D721Med (cell line): ENCODE data around the gene DLGAP4.

Experiments
- DNase-seq: peaks from one replicate; pipeline ENCODE4 v3.0.0; 2011; ENCODE audit warnings: low spot score; ENCODE audit not compliant: insufficient read length
- FAIRE-seq: peaks from 2 replicates; lab custom pipeline; 2011; peaks lifted over from hg19 to GRCh38; lab: Jason Lieb, UNC
- TF ChIP-seq, protein P1 (sequence below): IDR thresholded peaks from 2 replicates; pipeline ENCODE4 v1.5.1; 2012; ENCODE audit warnings: mild to moderate bottlenecking, control low read depth; ENCODE audit not compliant: insufficient read depth; ENCODE audit errors: missing control alignments

Gene DLGAP4

DNA sequence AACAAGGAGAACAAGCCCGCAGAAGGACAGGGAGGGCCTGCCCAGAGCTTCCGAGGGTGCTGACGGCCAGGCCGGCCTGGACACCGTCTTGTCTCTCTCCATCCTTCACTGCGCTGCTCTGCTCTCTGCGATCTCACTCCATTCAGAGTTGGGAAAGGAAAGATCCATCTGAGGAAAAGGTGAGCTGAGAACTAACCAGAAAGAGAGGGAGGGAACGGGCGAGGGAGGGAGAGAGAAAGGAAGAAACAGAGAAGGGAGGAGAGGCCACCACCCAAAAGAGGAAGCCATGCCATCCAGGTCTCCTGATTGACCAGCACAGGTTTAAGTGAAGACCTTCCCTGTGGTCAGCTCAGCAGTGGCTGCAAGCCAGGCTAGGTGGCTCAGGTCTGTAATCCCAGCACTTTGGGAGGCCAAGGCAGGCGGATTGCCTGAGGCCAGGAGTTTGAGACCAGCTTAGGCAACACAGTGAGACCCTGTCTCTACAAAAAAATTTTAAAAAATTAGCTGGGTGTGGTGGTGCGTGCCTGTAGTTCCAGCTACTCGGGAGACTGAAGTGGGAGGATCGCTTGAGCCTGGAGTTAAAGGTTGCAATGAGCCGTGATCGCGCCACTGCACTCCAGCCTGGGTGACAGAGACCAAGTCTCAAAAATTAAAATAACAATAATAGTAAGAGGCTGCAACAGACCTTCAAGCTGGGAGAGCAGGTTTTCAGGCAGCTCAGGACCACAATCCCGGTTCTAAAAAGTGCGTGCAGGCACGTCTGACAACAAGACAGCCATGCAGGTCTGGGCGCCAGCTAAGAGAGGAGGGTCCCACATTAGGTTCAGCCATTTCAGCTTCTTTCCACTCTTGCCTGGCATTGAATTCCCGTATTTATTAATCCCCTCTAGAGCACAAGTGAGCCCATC lies 34.2 kb upstream of the DLGAP4 start:
- no peak for FAIRE-seq
- no peak for DNase-seq
- TF ChIP-seq, protein P1, sequence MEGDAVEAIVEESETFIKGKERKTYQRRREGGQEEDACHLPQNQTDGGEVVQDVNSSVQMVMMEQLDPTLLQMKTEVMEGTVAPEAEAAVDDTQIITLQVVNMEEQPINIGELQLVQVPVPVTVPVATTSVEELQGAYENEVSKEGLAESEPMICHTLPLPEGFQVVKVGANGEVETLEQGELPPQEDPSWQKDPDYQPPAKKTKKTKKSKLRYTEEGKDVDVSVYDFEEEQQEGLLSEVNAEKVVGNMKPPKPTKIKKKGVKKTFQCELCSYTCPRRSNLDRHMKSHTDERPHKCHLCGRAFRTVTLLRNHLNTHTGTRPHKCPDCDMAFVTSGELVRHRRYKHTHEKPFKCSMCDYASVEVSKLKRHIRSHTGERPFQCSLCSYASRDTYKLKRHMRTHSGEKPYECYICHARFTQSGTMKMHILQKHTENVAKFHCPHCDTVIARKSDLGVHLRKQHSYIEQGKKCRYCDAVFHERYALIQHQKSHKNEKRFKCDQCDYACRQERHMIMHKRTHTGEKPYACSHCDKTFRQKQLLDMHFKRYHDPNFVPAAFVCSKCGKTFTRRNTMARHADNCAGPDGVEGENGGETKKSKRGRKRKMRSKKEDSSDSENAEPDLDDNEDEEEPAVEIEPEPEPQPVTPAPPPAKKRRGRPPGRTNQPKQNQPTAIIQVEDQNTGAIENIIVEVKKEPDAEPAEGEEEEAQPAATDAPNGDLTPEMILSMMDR, result no peak

GRCh38 chr20:36272547-36273220 lies 33.5 kb upstream of the DLGAP4 start:
- TF ChIP-seq, protein P1, result no peak
- no peak for FAIRE-seq
- no peak for DNase-seq

GRCh38 chr20:36273414-36274180 lies 32.5 kb upstream of the DLGAP4 start:
- TF ChIP-seq, protein P1, result no peak
- DNase-seq, result no peak
- FAIRE-seq, result no peak

DNA sequence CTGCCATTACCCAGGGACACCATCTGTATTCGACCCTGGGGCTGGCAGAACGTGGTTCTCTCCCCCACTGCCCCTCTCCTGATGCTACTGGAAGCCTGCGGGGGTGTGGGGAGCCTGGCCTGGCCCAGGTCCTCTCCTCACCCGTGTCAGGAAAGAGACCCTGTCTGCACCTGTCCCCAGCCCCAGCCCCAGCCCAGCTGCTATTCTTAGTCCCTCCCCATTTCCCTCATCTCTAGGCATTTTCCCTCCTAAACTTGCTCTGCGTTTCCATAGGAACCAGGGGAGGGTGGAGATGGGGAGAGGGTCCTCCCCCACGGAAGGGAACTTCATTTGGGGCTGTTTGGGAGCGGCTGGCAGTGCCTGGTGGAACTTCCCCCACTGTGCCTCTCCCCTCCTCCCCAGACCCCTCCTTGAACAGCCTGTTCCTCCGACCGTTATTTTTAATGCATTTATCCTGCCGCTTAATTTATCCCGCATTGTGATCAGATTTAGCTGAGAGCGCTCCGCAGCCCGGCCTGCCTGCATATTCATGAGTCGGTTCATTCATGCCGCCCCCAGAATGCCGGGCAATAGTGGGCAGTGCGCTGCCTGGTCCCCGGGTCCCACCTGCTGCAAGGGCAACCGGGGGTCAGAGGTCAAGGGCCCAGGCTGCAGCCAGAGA lies 31.8 kb upstream of the DLGAP4 start:
- TF ChIP-seq, protein P1, result no peak
- FAIRE-seq (no peak), DNase-seq (no peak)

DNA sequence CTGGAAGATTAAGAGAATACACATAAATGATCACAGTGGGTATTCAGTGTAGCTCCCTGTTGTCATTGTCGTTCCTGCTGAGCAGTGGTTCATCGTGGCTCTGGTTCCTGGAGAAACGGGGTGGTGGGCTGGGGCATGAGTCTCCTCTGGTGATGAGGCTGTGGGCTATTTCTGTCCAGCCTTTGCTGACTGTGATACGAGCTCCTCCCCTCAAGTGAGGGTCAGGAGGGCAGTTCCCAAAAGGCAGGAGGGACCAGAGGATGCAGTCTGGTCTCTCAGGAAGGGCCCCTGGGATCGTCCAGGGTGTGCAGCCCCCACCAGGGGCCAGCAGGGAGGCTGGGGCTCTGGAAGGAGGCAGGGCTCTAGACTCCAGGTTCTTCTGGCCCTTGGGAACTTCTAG lies 31.1 kb upstream of the DLGAP4 start:
- TF ChIP-seq, protein P1, result no peak
- FAIRE-seq (no peak), DNase-seq (no peak)

DNA sequence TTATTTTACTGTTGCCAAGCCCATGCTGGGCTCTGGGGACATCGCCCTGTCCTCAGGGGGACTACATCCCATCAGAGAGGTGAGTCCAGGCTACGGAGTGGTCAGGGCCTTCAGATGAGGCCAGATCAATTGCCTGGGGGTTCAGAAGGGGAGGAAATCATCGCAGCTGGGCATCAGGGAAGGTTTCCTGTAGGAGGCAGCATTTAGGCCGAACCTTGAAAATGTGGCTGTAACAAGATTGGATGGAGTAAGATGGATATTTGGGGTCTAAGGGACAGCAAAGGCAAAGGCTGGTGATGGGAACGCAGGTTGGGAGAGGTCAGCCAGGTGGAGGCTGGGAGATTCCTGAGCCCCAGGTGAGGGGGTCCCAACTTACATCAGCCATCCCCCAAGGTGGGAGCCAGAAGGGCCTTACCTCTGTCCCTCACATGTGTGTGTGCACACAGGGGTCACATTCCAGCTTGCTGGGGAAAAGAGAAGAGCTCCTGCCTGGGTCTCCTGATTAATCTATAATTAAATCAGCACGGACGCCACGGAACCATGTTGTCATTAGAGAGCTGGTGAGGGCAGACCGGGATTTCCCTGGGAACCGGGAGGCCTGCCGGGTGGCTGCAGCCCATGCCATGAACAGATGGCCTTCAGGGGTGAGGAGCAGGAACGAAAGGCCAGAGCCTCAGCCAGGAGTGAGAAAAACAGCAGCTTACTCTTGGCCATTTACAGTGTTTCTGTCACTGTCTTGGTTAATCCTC lies 30.5 kb upstream of the DLGAP4 start:
- FAIRE-seq (no peak), DNase-seq (no peak)
- TF ChIP-seq, protein P1, result no peak
